ENCODE results near the gene WWP2.

DNA sequence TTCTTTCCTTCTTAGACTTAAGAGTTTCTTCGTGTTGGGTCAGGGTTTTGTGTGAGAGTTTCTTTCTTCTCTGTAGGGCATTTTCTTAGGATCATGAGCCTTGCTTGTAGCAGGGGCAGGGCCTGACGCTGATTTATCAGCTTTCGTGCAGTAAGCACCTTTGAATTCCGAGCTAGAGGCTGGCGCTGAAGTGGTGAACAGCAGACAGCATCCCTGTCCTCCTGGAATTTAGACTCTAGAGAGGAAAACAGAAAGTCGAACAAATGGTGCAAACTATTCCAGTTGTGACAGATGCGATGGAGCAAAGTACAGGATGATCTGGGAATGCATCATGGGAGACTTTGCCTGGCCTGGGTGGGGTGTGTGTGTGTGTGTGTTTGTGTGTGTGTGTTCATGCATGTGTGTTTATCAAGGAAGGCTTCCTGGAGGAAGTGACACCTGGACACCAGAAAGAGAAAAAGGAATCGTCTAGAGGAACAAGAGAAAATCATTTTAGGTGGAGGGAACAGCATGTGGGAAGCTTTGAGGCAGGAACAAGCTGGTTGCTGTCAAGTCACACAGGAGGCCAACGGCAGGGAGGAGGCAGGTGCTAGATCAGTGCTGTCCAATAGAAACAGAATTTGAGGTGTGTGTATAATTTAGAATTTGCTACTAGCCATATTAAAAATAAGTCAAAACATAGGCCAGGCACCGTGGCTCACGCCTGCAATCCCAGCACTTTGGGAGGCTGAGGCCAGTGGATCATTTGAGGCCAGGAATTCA, 60.2 kb downstream of the WWP2 start:
- no peak for TF ChIP-seq TAF1 (IDR thresholded peaks at IDR 0.05; ENCODE audit: low read depth)
- TF ChIP-seq, protein P1, sequence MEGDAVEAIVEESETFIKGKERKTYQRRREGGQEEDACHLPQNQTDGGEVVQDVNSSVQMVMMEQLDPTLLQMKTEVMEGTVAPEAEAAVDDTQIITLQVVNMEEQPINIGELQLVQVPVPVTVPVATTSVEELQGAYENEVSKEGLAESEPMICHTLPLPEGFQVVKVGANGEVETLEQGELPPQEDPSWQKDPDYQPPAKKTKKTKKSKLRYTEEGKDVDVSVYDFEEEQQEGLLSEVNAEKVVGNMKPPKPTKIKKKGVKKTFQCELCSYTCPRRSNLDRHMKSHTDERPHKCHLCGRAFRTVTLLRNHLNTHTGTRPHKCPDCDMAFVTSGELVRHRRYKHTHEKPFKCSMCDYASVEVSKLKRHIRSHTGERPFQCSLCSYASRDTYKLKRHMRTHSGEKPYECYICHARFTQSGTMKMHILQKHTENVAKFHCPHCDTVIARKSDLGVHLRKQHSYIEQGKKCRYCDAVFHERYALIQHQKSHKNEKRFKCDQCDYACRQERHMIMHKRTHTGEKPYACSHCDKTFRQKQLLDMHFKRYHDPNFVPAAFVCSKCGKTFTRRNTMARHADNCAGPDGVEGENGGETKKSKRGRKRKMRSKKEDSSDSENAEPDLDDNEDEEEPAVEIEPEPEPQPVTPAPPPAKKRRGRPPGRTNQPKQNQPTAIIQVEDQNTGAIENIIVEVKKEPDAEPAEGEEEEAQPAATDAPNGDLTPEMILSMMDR (IDR thresholded peaks at IDR 0.05; ENCODE audit: poor library complexity, severe bottlenecking): no peak
